C4-2B (cell line): ENCODE data around the gene ERC1.

Source experiments
- CTCF ChIP-seq: fragments of 450-650 bp; conservative IDR thresholded peaks from 2 replicates; pipeline ENCODE4 v1.5.1; 2017; ENCODE audit warnings: mild to moderate bottlenecking
- ZFX ChIP-seq: fragments of 450-650 bp; IDR thresholded peaks from 2 replicates; pipeline ENCODE4 v1.6.1; 2017

- TF ChIP-seq CTCF (no peak), ZFX (no peak)
Measured at GRCh38 chr12:1206118-1206734, 215.2 kb downstream of the ERC1 start.
